ENCODE data around the gene COMMD3.

COMMD3 gene

DNA sequence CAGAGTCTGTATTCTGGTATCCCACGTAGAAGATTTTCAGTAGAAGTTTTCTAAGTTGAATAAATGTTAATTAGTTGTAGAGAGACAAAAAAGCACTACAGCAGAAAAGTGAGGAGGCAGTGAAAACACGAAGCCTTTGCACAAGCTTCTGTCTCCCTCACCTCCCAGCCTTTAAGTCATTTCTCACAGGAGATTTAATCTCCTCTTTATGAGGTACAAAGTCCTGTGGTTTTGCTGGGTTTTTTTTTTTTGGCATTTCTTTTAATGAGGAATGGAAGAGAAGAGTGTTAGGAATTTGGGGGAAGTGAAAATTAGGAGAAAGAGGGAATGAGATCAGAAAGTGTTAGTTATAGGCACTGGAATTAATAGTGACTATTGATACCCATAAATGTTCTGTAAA lies 50.6 kb downstream of the COMMD3 start:
- DNase-seq (ENCODE audit: low read depth in 2 of 2) = no peak

DNA sequence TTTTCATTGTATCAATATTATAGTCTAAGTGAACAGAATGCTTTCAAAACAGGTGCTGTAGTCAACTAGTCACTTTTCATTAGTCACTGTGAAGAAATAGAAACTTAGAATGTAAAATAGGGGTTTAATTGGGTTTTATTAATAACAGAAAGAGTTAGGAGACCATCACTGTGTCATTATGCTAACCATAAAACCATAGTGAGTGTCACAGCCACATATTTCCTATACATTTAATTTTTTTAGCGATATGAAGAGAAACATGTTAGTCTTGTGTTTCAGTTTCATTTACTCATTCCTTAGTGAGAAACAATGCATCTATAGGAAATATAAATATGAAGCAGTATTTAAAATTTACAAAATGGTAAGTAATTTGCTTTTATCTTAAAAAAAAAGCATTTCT lies 51.3 kb downstream of the COMMD3 start:
- no peak for DNase-seq (ENCODE audit: low read depth in 2 of 2)

DNA sequence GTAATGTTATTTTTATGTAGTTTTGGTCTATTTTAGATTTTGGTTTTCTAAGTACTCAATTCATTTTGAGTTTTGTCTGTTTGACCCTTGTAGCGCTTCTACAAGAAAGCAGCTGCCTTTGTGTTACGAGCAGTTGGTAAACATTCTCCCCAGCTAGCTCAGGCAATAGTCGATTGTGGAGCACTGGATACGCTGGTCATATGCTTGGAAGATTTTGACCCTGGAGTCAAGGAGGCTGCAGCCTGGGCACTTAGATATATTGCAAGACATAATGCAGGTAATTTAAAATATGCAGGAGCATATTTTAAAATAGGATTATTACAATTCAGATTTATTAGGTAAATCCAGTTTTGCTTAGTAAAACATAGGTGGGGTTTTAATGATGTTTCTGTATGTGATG lies 52.2 kb downstream of the COMMD3 start:
- no peak for DNase-seq (ENCODE audit: low read depth in 2 of 2)

DNA sequence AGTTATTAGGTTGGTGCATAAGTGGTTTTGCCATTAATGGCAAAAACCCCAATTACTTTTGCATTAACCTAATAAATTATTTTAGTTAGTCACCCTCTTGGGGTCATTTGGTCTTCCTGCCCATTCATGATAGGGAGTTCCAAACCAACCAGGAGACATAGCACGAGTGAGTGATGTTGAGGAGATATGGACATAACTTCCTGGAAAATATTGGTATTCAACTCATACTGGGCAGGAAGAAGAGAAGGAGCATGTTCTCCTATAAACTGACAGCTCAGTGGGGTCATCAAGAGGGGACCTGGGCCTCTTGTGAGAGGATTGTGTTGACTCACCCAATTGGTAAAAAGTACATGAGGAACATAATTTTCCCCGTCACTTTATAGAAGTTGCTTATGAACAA lies 52.8 kb downstream of the COMMD3 start:
- no peak for DNase-seq (ENCODE audit: low read depth in 2 of 2)

DNA sequence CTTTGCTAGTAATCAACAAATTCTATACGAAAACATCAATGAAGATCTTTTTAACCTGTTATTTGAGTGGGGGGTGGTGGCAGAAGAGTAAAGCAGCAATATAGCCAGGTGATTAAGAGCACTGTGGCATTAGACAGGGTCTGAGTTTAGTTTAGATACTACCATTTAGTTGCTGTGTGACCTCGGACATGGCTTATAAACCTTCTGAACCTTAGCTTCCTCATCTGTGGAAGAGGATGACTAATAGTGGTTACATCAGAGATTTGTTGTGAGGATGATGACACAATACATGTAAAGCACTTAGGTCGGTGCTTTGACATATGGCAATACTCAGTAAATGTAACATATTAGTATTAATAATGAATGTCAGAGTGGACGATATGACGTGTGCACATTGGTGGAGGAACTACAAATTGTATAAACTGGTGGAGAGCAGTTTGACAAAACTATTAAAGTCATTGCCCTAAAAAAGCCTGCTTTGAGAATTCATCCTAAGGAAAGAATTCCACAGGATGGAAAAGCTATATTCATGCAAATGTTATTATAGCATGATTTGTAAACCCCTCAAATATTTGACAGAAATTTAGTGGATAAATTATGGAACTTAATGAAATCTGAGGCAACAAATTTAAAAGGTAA lies 53.4 kb downstream of the COMMD3 start:
- no peak for DNase-seq (ENCODE audit: low read depth in 2 of 2)

All from stimulated activated CD4-positive, alpha-beta T cell treated with anti-CD3 and anti-CD28 coated beads, Interleukin-4, amount 100 ng/mL, for 48 hours (primary cell).